Muscle of arm (tissue), 12 donors: Measurements from ENCODE around the gene CHST13. TPM values are rescaled to one million over a fixed set of nuclear protein-coding genes. Genes with fewer than 3 reads are reported as not detected.
"Not testable (repeated sequence)": the region's sequence is repeated elsewhere in the genome, so short reads cannot be mapped to it uniquely, and the experiment has no call there.

Experiments used
- DNase-seq: peaks from one replicate; pipeline ENCODE4 v3.0.0-alpha.2; 2013
- polyA plus RNA-seq, 12 donors: library from polyadenylated mRNA; unstranded; fragments of 120-200 nt; gene quantifications; one replicate each; pipeline ENCODE4 v1.2.1, GENCODE V29; 2013; ENCODE audit not compliant: insufficient read length in 12 of 12

CHST13 gene
- polyA plus RNA-seq, 12 donors = 0.11 to 24.0 (median 0.21) TPM; not detected in 3

- DNase-seq = no peak
Observed at GRCh38 chr3:126525091-126525852, 1.3 kb downstream of the CHST13 start.

GRCh38 chr3:126525853-126526667 is 2.1 kb downstream of the CHST13 start:
- DNase-seq = no peak

- DNase-seq = no peak
Observed at GRCh38 chr3:126526668-126527005, 2.7 kb downstream of the CHST13 start.

DNA sequence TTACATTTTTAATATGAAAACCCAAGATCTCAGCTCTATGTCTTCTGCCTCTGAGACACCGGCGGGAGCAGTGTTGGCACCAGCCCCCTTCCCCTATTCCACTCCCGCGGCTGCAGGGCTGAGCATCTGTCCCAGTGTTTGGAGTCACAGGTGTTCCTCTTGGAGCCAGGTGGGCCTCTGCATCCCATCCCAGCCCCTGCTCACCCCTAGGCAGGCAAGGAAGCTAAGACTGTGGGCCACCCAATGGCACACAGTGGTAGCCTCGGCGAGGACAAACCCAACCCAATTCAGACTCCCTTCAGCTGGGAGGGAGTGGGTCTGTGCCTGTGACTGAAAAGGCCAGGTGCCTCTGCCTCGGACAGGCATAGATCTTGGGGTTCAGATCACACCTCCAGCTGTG is 3.1 kb downstream of the CHST13 start:
- no peak for DNase-seq

GRCh38 chr3:126527455-126528211 is 3.7 kb downstream of the CHST13 start:
- DNase-seq = no peak

DNA sequence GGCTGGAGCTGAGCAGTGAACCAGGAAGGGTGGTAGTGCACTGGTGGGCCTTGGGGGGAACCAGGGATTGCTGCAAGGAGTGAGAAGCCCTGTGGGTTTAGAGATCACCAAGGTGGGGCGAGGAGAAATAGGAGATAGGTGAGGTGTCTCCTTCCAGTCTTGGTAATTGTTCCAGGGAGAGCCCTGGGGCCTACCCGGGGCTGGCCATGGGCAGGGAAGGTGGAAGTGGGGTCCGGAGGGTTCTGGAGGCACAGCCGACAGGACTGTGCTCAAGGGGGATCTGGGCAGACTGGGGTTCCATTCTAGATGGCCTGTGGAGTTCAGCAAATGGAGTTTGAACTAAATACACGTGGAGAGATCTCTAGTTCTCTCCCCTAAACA is 4.5 kb downstream of the CHST13 start:
- no peak for DNase-seq

- no peak for DNase-seq
Observed at GRCh38 chr3:126528800-126529541, 5.0 kb downstream of the CHST13 start.

DNA sequence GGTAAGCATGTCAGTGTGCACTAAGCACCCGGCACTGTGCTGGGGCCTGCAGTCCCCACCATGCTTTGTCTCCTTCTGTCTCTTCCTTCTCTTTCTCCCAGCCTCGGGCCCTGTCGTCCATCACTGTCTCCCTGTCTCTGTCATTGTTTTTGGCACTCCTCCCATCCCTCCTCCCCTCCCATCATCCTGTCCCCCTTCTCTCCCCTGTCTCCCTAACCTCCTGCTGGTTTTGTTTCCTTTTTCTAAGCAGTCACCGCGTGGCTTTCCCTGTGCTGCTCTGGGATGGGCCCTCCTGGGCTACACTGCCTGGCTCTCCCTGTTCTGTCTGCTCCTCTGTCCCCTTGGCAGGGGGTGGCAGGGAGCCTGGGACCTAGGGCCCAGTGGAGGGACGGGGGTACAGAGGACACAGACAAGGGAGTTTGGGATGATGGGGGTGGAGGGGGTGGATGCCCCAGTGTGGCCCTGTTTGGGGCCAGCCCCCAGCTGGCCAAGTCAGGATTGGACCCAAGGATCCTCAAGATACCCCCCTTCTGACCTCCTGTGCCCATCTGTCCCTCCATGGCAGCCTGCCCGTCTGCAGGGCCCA is 5.7 kb downstream of the CHST13 start:
- DNase-seq = no peak

GRCh38 chr3:126530171-126531050 is 6.5 kb downstream of the CHST13 start:
- DNase-seq = no peak

- no peak for DNase-seq
Observed at GRCh38 chr3:126531051-126531330, 7.0 kb downstream of the CHST13 start.

GRCh38 chr3:126533506-126533905 is 9.6 kb downstream of the CHST13 start:
- DNase-seq = no peak

DNA sequence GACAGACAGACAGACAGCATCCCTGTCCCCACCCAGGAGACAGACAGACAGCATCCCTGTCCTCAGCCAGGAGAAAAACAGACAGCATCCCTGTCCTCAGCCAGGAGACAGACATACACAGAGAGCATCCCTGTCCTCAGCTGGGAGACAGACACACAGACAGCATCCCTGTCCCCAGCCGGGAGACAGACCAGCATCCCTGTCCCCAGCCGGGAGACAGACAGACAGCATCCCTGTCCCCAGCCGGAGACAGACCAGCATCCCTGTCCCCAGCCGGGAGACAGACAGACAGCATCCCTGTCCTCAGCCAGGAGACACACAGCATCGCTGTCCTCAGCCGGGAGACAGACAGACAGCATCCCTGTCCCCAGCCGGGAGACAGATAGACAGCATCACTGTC is 10.8 kb downstream of the CHST13 start:
- DNase-seq = not testable (repeated sequence)

- DNase-seq = no peak
Observed at GRCh38 chr3:126535636-126536035, 11.7 kb downstream of the CHST13 start.

DNA sequence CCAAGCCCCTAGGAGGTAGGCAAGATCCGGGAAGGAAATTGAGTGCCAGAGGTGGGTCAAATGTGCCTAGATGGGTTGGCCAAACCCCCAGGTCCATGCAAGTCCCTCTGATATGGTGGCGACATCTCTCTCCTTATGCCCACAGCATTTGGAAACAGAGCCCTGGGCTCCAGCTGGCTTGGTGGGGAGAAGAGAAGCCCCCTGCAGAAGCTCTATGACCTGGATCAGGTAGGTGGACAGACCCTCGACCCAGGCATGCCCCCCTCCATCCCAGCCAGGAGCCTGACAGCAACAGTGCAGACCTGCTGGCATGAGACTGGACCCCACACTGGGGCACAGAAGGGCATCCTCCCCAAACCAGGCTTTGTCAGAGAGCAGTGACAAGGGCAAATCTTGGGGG is 12.2 kb downstream of the CHST13 start:
- no peak for DNase-seq

DNA sequence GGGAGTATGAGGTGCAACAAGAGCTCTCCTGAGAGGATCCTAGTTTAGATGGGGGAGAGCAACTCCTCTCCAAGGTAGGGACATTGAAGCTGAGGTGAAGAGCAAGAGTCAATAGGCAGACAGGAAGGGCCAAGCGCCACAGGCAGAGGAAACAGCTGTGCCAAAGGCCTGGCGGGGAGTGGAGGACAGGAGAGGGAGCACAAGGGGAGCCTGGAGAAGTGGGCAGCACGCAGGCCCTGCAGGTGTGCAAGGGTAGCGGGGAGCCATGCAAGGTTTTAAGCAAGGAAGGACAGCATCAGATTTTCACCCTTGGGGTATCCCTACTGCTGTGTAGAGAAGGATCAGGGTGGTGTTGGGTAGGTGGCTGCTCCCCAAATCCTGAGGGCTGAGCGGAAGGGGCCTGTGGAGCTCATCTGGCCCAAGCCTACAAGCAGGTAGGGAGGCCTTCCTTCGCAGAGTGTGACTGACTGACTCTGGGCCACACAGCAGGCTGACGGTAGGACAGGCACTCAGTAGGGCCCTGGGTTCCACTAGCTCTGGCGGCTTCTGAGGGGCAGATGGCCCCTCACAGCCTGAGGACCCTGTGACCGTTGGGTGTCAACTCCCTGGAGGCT is 13.3 kb downstream of the CHST13 start:
- no peak for DNase-seq

DNA sequence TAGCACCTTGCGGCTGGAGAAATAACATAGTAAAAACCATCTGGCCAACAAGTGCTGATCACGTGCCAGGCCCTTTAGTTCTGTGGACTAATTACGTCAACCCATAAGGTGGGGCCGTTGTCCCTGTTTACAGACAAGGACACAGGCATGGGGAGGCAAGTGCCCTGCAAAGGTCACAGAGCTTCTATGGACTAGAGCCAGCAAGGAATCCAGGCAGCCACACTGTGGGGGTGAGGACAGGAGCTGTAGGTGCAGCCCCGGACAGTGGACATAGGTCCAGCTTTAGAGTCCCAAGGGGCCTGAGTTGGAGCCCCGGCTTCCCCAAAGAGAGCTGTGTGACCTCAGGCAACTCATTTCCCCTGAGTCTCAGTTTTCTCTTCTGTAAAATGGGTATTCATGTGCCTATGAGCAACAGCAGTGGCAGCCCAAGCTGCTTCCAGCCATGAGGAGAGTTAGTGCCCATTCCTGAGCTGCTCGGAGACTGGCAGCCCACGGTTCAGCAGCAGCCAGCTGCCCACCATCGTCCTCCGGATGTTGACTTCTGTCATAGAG is 13.9 kb downstream of the CHST13 start:
- DNase-seq = no peak

GRCh38 chr3:126538316-126538715 is 14.4 kb downstream of the CHST13 start:
- no peak for DNase-seq

DNA sequence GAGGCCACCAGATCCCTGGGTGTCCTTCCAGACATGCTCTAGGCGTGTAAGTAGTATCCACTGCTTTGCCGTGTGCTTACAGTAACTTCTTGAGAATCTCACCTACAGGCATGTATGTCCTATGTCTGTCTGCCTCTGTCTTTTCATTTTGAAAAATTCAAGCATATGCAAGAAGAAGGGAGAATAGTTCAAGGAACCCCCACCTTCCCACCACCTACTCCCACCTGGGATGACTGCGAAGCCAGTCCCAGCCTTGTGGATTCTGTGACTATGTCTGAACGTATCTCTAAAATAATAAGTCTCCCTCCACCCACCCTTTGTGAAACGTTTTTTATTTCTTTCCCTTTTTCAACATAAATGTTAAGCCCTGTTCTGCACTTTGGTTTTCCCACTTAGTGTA is 15.0 kb downstream of the CHST13 start:
- no peak for DNase-seq

- no peak for DNase-seq
Observed at GRCh38 chr3:126539558-126540250, 15.7 kb downstream of the CHST13 start.
